H1 (cell line): Measurements from ENCODE around the gene DNAL1.

Source experiments
- CTCF ChIP-seq, 3 experiments: IDR thresholded peaks; 1 replicate in 2 of 3; 2 replicates in 1 of 3; pipeline versions ENCODE4 v1.5.1 to v1.6.1; 2011; ENCODE audit warnings: low read length in 3 of 3, mild to moderate bottlenecking in 3 of 3, inconsistent platforms in 2 of 3, low read depth in 1 of 3, moderate library complexity in 1 of 3; ENCODE audit not compliant: insufficient read depth in 1 of 3; ENCODE audit errors: control extremely low read depth in 1 of 3
- EGR1 ChIP-seq: IDR thresholded peaks from 2 replicates; pipeline ENCODE4 v1.6.1; 2011; ENCODE audit warnings: low read depth, low read length, borderline replicate concordance
- EZH2 ChIP-seq: fragments of 200-600 bp; sonication (generic); IDR thresholded peaks from 2 replicates; pipeline ENCODE4 v1.7.1; 2012; ENCODE audit warnings: low read depth, mild to moderate bottlenecking, moderate library complexity, low read length, inconsistent platforms; ENCODE audit not compliant: severe bottlenecking
- HDAC2 ChIP-seq, 2 experiments: fragments of 300-600 bp in 1 of 2; sonication (generic) in 1 of 2; IDR thresholded peaks; 2 replicates each; pipeline ENCODE4 v1.6.1; 2011 to 2012; ENCODE audit warnings: low read depth in 2 of 2, low read length in 2 of 2, mild to moderate bottlenecking in 2 of 2, moderate library complexity in 2 of 2, borderline replicate concordance in 1 of 2, inconsistent platforms in 1 of 2
- MAX ChIP-seq: IDR thresholded peaks from 2 replicates; pipeline ENCODE4 v1.6.1; 2012; ENCODE audit warnings: inconsistent platforms
- SIN3A ChIP-seq, 2 experiments: IDR thresholded peaks in 1 of 2; conservative IDR thresholded peaks in 1 of 2; 2 replicates each; pipeline ENCODE4 v1.6.1; 2011 to 2012; ENCODE audit warnings: low read length in 2 of 2, improper control_type of control experiment in 1 of 2, low read depth in 1 of 2, mild to moderate bottlenecking in 1 of 2
- SRF ChIP-seq: IDR thresholded peaks from 2 replicates; pipeline ENCODE4 v1.6.1; 2011; ENCODE audit warnings: mild to moderate bottlenecking, low read depth, low read length, moderate library complexity

- TF ChIP-seq CTCF (IDR thresholded peaks at IDR 0.05; ENCODE audit: control extremely low read depth in 1 of 3, insufficient read depth in 1 of 3, low read depth in 1 of 3, low read length in 3 of 3) = no peak
- TF ChIP-seq HDAC2 (IDR thresholded peaks at IDR 0.05; ENCODE audit: borderline replicate concordance in 1 of 2, low read depth in 2 of 2, low read length in 2 of 2) = no peak
- no peak for TF ChIP-seq SIN3A (conservative IDR thresholded peaks at IDR 0.05 in 1 of 2, IDR thresholded peaks at IDR 0.05 in 1 of 2; ENCODE audit: low read depth in 1 of 2, low read length in 2 of 2)
- TF ChIP-seq SRF = no peak
- TF ChIP-seq EZH2 = no peak
- no peak for TF ChIP-seq EGR1
- no peak for TF ChIP-seq MAX
Measured at GRCh38 chr14:73715707-73716106, 70.9 kb downstream of the DNAL1 start.
